Activated CD8-positive, alpha-beta memory T cell treated with anti-CD3 and anti-CD28 coated beads, Interleukin-2, amount 50 U/mL, for 24 hours (primary cell): ENCODE results near the gene HEXIM2.

Source experiments
- DNase-seq: peaks from one replicate; pipeline ENCODE4 v3.0.0-alpha.2; 2020; ENCODE audit errors: extremely low read depth

The HEXIM2 gene

GRCh38 chr17:45143767-45144198 is 17.9 kb upstream of the HEXIM2 start:
- DNase-seq = no peak

- no peak for DNase-seq
These were observed 17.3 kb upstream of the HEXIM2 start for GRCh38 chr17:45144199-45145034.

GRCh38 chr17:45145035-45145389 is 16.7 kb upstream of the HEXIM2 start:
- DNase-seq = no peak

GRCh38 chr17:45146166-45146565 is 15.5 kb upstream of the HEXIM2 start:
- no peak for DNase-seq

- DNase-seq = no peak
These were observed 15.1 kb upstream of the HEXIM2 start for GRCh38 chr17:45146592-45146889.

- DNase-seq = no peak
These were observed 14.6 kb upstream of the HEXIM2 start for GRCh38 chr17:45146890-45147580.

- DNase-seq = no peak
These were observed 14.0 kb upstream of the HEXIM2 start for GRCh38 chr17:45147581-45148182.

GRCh38 chr17:45148183-45149036 is 13.3 kb upstream of the HEXIM2 start, which contains the start of gene HEXIM1:
HEXIM1 (plus strand) TSS chr17:45148475; CDS start chr17:45149191, 716 bp downstream.
- peak; percentile 95 for DNase-seq

GRCh38 chr17:45149037-45149668 is 12.5 kb upstream of the HEXIM2 start:
- no peak for DNase-seq

- no peak for DNase-seq
These were observed 11.7 kb upstream of the HEXIM2 start for GRCh38 chr17:45149669-45150664.

GRCh38 chr17:45150911-45151809 is 10.5 kb upstream of the HEXIM2 start:
- DNase-seq = no peak

GRCh38 chr17:45155029-45155428 is 6.6 kb upstream of the HEXIM2 start:
- no peak for DNase-seq

- no peak for DNase-seq
These were observed 6.2 kb upstream of the HEXIM2 start for GRCh38 chr17:45155483-45155882.

- no peak for DNase-seq
These were observed 5.4 kb upstream of the HEXIM2 start for GRCh38 chr17:45156242-45156641.

GRCh38 chr17:45160447-45161287 is 1.0 kb upstream of the HEXIM2 start:
- DNase-seq = no peak

- DNase-seq = no peak
These were observed 481 bp downstream of the HEXIM2 start for GRCh38 chr17:45162025-45162687.

GRCh38 chr17:45164734-45165269 is 3.1 kb downstream of the HEXIM2 start:
- DNase-seq = no peak
